Stomach (tissue), 9 donors: ENCODE data around the gene CEP20. TPM values are rescaled to one million over a fixed set of nuclear protein-coding genes. Genes with fewer than 3 reads are reported as not detected.
"Not testable (repeated sequence)": the region's sequence is repeated elsewhere in the genome, so short reads cannot be mapped to it uniquely, and the experiment has no call there.

ENCODE experiments used
- DNase-seq, 2 donors: peaks; one replicate each; pipeline versions ENCODE4 v3.0.0 to v3.0.0-alpha.2; 2013 to 2019
- H3K27ac ChIP-seq, 5 donors: fragments of 200-600 bp in 4 of 5; sonication (generic) in 4 of 5; one replicate each; pipeline ENCODE4 v1.5.1; 2013 to 2019; ENCODE audit warnings: mild to moderate bottlenecking in 1 of 5, moderate library complexity in 1 of 5
- H3K27me3 ChIP-seq, 3 donors: fragments of 200-600 bp; sonication (generic); one replicate each; pipeline ENCODE4 v1.5.1; 2017 to 2019; ENCODE audit warnings: mixed run types in 1 of 3
- H3K36me3 ChIP-seq, 4 donors: fragments of 200-600 bp; sonication (generic); 1 replicate in 3 of 4; 2 replicates in 1 of 4; pipeline ENCODE4 v1.5.1; 2016 to 2019
- H3K4me1 ChIP-seq, 4 donors: fragments of 200-600 bp; sonication (generic); one replicate each; pipeline ENCODE4 v1.5.1; 2016 to 2019
- H3K4me3 ChIP-seq, 4 donors: fragments of 200-600 bp; sonication (generic) in 3 of 4; one replicate each; pipeline ENCODE4 v1.5.1; 2016 to 2019; ENCODE audit warnings: mild to moderate bottlenecking in 1 of 4
- H3K9me3 ChIP-seq, 4 donors: fragments of 200-600 bp; sonication (generic); one replicate each; pipeline ENCODE4 v1.5.1; 2016 to 2019
- CTCF ChIP-seq, 7 experiments: fragments of 450-650 bp in 4 of 7; fragments of 200-600 bp in 3 of 7; sonication (generic) in 3 of 7; IDR thresholded peaks; one replicate each; pipeline ENCODE4 v1.5.1; 2016 to 2019; ENCODE audit warnings: antibody characterized with exemption in 7 of 7, control low read depth in 2 of 7, mild to moderate bottlenecking in 1 of 7
- EP300 ChIP-seq: sonication (generic); formaldehyde crosslinking; IDR thresholded peaks from one replicate; pipeline ENCODE4 v1.6.1; 2017; ENCODE audit warnings: antibody characterized with exemption
- POLR2A ChIP-seq, 4 donors: fragments of 450-650 bp; IDR thresholded peaks; one replicate each; pipeline ENCODE4 v1.6.1; 2016; ENCODE audit warnings: antibody characterized with exemption in 4 of 4, control low read depth in 2 of 4, mild to moderate bottlenecking in 1 of 4, moderate library complexity in 1 of 4
- POLR2AphosphoS5 ChIP-seq, 3 donors: sonication (generic); formaldehyde crosslinking; IDR thresholded peaks; one replicate each; pipeline ENCODE4 v1.6.1; 2016; ENCODE audit warnings: antibody characterized with exemption in 3 of 3
- WGBS, 5 donors: extraction: QIAGEN DNeasy Blood & Tissue Kit in 3 of 5; methylation state at CpG; one replicate each; pipeline versions ENCODE4 v1.1.5 to v1.1.7; 2013 to 2018; 5-methylcytosine and 5-hydroxymethylcytosine counted together
- intact Hi-C: fragments of 100-400 bp; cut with DNase I; formaldehyde crosslinking; loops from one replicate; pipeline ENCODE4 v1.15.1; 2023; ENCODE audit warnings: low total_unique reads
- polyA plus RNA-seq, 3 donors: library from polyadenylated mRNA; stranded (reverse); fragments of 200-250 nt; gene quantifications; one replicate each; pipeline ENCODE4 v1.2.3, GENCODE V29; 2013
- total RNA-seq, 5 donors: library from RNA; depleted of rRNA; stranded (reverse); fragments of >200 nt; gene quantifications; one replicate each; pipeline versions ENCODE4 v1.1.0 to v1.2.3, GENCODE V29; 2014 to 2016
- donor health status: healthy with polysubstance abuse.
- donor health status: Bipolar disorder and iron deficiency.
- donor health status: healthy.

The CEP20 gene
- total and polyA plus RNA-seq, 8 donors: 7.0 to 40.0 (median 17.8) TPM

GRCh38 chr16:15854906-15855703, 33.3 kb downstream of the CEP20 start:
- peak in 1 of 2 donors; percentile 45 for DNase-seq
- intact Hi-C loops: no loop called here
- H3K4me3 ChIP-seq: peak overlapping the region; percentile 37 to 51 (median 46)

GRCh38 chr16:15854061-15854460, 34.3 kb downstream of the CEP20 start:
- Histone ChIP-seq H3K9me3 (no peaks in the 10 kb centered on the region), H3K4me3 (peak overlapping the region; percentile 37 to 51 (median 46)), H3K27ac (peak overlapping the region in 4 of 5 donors; percentile 68 to 90 (median 83)), H3K36me3 (peaks cover 0 to 10% (median 0%) of the 10 kb centered on the region in 4 donors), H3K4me1 (peaks cover 6 to 37% (median 21%) of the 10 kb centered on the region in 4 donors), H3K27me3 (peaks cover 0 to 42% (median 31%) of the 10 kb centered on the region in 3 donors)
- intact Hi-C loops: no loop called here
- no peak for DNase-seq
- no peak for TF ChIP-seq CTCF (IDR thresholded peaks at IDR 0.05)
- TF ChIP-seq POLR2AphosphoS5 (IDR thresholded peaks at IDR 0.05): peak in 1 of 3 donors; percentile 59
- TF ChIP-seq POLR2A (IDR thresholded peaks at IDR 0.05): no peak
- TF ChIP-seq EP300: no peak
- 41 to 64% (median 58%) methylated on average over 3 of the region's 3 CpGs for WGBS, 5 donors

More at GRCh38 chr16:15854906-15855703, 33.3 kb downstream of the CEP20 start:
- 40 to 61% (median 57%) methylated on average over 15 of the region's 15 CpGs for WGBS, 5 donors
- H3K27ac ChIP-seq: peak overlapping the region in 4 of 5 donors; percentile 68 to 90 (median 83)
- peaks cover 0 to 42% (median 31%) of the 10 kb centered on the region in 3 donors for H3K27me3 ChIP-seq
- no peak for TF ChIP-seq POLR2A (IDR thresholded peaks at IDR 0.05)
- TF ChIP-seq CTCF (IDR thresholded peaks at IDR 0.05): no peak
- TF ChIP-seq EP300: no peak
- peak in 2 of 3 donors; percentile 25 to 52 for TF ChIP-seq POLR2AphosphoS5 (IDR thresholded peaks at IDR 0.05)
- H3K9me3 ChIP-seq: no peaks in the 10 kb centered on the region
- peaks cover 0 to 10% (median 0%) of the 10 kb centered on the region in 4 donors for H3K36me3 ChIP-seq
- H3K4me1 ChIP-seq: peaks cover 6 to 30% (median 23%) of the 10 kb centered on the region in 4 donors

GRCh38 chr16:15853021-15853420, 35.4 kb downstream of the CEP20 start:
- Histone ChIP-seq H3K36me3 (peaks cover 0 to 10% (median 0%) of the 10 kb centered on the region in 4 donors), H3K4me3 (peak overlapping the region; percentile 37 to 51 (median 46)), H3K9me3 (no peaks in the 10 kb centered on the region), H3K27me3 (peaks cover 0 to 33% (median 23%) of the 10 kb centered on the region in 3 donors), H3K27ac (peak overlapping the region; percentile 8 to 90 (median 80)), H3K4me1 (peaks cover 1 to 31% (median 16%) of the 10 kb centered on the region in 4 donors)
- TF ChIP-seq POLR2A (IDR thresholded peaks at IDR 0.05) (no peak), POLR2AphosphoS5 (IDR thresholded peaks at IDR 0.05) (no peak)
- intact Hi-C loops: no loop called here
- 55 to 81% (median 76%) methylated on average over 4 of the region's 4 CpGs for WGBS, 5 donors
- DNase-seq: no peak

GRCh38 chr16:15850555-15850954, 37.8 kb downstream of the CEP20 start:
- peak overlapping the region in 3 of 5 donors; percentile 43 to 90 (median 86) for H3K27ac ChIP-seq
- H3K36me3 ChIP-seq, intact Hi-C loops: not testable (repeated sequence)

GRCh38 chr16:15849209-15849981, 39.0 kb downstream of the CEP20 start:
- Histone ChIP-seq H3K4me3 (peak overlapping the region in 2 of 4 donors; percentile 37 to 51), H3K27ac (peak overlapping the region in 4 of 5 donors; percentile 5 to 90 (median 54)), H3K27me3 (no peaks in the 10 kb centered on the region), H3K9me3 (no peaks in the 10 kb centered on the region), H3K4me1 (peaks cover 0 to 36% (median 9%) of the 10 kb centered on the region in 4 donors), H3K36me3 (peaks cover 0 to 10% (median 0%) of the 10 kb centered on the region in 4 donors)
- TF ChIP-seq CTCF (IDR thresholded peaks at IDR 0.05) (no peak), POLR2AphosphoS5 (IDR thresholded peaks at IDR 0.05) (peak in 1 of 3 donors; percentile 43), POLR2A (IDR thresholded peaks at IDR 0.05) (no peak), EP300 (no peak)
- DNase-seq: no peak
- intact Hi-C loops: no loop called here
- WGBS, 5 donors: 54 to 73% (median 65%) methylated on average over 12 of the region's 12 CpGs

More at GRCh38 chr16:15850555-15850954, 37.8 kb downstream of the CEP20 start:
- WGBS, 5 donors: 76 to 92% (median 89%) methylated on average over 6 of the region's 6 CpGs
- not testable (repeated sequence) for H3K9me3 ChIP-seq, DNase-seq, H3K27me3 ChIP-seq
- peaks cover 0 to 28% (median 9%) of the 10 kb centered on the region in 4 donors for H3K4me1 ChIP-seq
- H3K4me3 ChIP-seq: peak overlapping the region; percentile 8 to 51 (median 23)
